DOHH2 (cell line): ENCODE measurements around the gene IQGAP1.

Experiments
- EZH2phosphoT487 ChIP-seq: fragments of 200-600 bp; sonication (generic); IDR thresholded peaks from 2 replicates; pipeline ENCODE4 v1.6.1; 2017; ENCODE audit warnings: borderline replicate concordance, mild to moderate bottlenecking, antibody characterized with exemption, low read length, moderate library complexity, mixed read lengths
- TF ChIP-seq, protein P1 (sequence below): fragments of 200-600 bp; sonication (generic); IDR thresholded peaks from one replicate; pipeline ENCODE4 v1.5.1; 2014; ENCODE audit warnings: antibody characterized with exemption, mild to moderate bottlenecking, low read depth, low read length; ENCODE audit not compliant: poor library complexity, severe bottlenecking

DNA sequence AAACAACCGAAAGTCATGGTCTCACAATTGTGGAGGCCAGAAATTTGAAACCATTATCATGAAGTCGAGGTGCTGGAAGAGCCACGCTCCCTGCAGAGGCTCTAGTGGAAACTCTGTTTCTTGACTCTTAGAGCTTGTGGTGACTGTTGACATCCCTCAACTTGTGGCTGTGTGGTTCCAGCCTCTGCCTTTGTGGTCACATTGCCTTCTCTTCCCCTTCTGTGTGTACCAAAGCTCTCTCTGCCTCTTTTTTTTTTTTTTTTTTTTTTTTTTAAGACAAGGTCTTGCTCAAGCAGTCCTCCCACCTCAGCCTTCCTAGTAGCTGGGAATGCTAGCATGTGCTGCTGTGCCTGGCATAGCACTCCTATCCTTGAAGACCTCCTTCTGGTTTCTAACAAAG, 93.0 kb downstream of the IQGAP1 start:
- TF ChIP-seq, protein P1, sequence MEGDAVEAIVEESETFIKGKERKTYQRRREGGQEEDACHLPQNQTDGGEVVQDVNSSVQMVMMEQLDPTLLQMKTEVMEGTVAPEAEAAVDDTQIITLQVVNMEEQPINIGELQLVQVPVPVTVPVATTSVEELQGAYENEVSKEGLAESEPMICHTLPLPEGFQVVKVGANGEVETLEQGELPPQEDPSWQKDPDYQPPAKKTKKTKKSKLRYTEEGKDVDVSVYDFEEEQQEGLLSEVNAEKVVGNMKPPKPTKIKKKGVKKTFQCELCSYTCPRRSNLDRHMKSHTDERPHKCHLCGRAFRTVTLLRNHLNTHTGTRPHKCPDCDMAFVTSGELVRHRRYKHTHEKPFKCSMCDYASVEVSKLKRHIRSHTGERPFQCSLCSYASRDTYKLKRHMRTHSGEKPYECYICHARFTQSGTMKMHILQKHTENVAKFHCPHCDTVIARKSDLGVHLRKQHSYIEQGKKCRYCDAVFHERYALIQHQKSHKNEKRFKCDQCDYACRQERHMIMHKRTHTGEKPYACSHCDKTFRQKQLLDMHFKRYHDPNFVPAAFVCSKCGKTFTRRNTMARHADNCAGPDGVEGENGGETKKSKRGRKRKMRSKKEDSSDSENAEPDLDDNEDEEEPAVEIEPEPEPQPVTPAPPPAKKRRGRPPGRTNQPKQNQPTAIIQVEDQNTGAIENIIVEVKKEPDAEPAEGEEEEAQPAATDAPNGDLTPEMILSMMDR, result no peak
- no peak for TF ChIP-seq EZH2phosphoT487
